GM08714 (cell line): ENCODE results near the gene MOB3A.
"Not testable (repeated sequence)": the region's sequence is repeated elsewhere in the genome, so short reads cannot be mapped to it uniquely, and the experiment has no call there.

ENCODE experiments used
- H3K4me3 ChIP-seq: fragments of 200-500 bp; sonication (Bioruptor generic); 2 replicates; pipeline ENCODE4 v1.5.1; 2014; ENCODE audit warnings: mild to moderate bottlenecking, low read length, inconsistent platforms
- ZNF274 ChIP-seq: IDR thresholded peaks from 2 replicates; pipeline ENCODE4 v1.6.1; 2012; ENCODE audit warnings: mild to moderate bottlenecking, low read depth, low read length

MOB3A gene

GRCh38 chr19:2129892-2130770, 34.0 kb upstream of the MOB3A start:
- TF ChIP-seq ZNF274 = no peak
- no peak overlapping the region for H3K4me3 ChIP-seq

GRCh38 chr19:2129486-2129885, 33.4 kb upstream of the MOB3A start:
- H3K4me3 ChIP-seq = no peak overlapping the region
- no peak for TF ChIP-seq ZNF274

- TF ChIP-seq ZNF274 = no peak
- no peak overlapping the region for H3K4me3 ChIP-seq
Observed at GRCh38 chr19:2129022-2129421, 32.9 kb upstream of the MOB3A start.

GRCh38 chr19:2128252-2128651, 32.1 kb upstream of the MOB3A start:
- H3K4me3 ChIP-seq = not testable (repeated sequence)

- no peak overlapping the region for H3K4me3 ChIP-seq
- TF ChIP-seq ZNF274 = no peak
Observed at GRCh38 chr19:2127758-2128157, 31.6 kb upstream of the MOB3A start.

- TF ChIP-seq ZNF274 = no peak
- H3K4me3 ChIP-seq = no peak overlapping the region
Observed at GRCh38 chr19:2126879-2127518, 30.9 kb upstream of the MOB3A start.

- no peak for TF ChIP-seq ZNF274
- H3K4me3 ChIP-seq = no peak overlapping the region
Observed at GRCh38 chr19:2123682-2124387, 27.7 kb upstream of the MOB3A start.

- TF ChIP-seq ZNF274 = no peak
Observed at GRCh38 chr19:2122982-2123381, 26.9 kb upstream of the MOB3A start.

GRCh38 chr19:2122251-2122650, 26.1 kb upstream of the MOB3A start:
- no peak overlapping the region for H3K4me3 ChIP-seq
- no peak for TF ChIP-seq ZNF274

More at GRCh38 chr19:2122982-2123381, 26.9 kb upstream of the MOB3A start:
- H3K4me3 ChIP-seq = no peak overlapping the region

- TF ChIP-seq ZNF274 = no peak
- no peak overlapping the region for H3K4me3 ChIP-seq
Observed at GRCh38 chr19:2121416-2122051, 25.4 kb upstream of the MOB3A start.

- no peak for TF ChIP-seq ZNF274
- no peak overlapping the region for H3K4me3 ChIP-seq
Observed at GRCh38 chr19:2120821-2121220, 24.7 kb upstream of the MOB3A start.

GRCh38 chr19:2119921-2120785, 24.0 kb upstream of the MOB3A start:
- H3K4me3 ChIP-seq = no peak overlapping the region
- no peak for TF ChIP-seq ZNF274

- no peak for TF ChIP-seq ZNF274
- no peak overlapping the region for H3K4me3 ChIP-seq
Observed at GRCh38 chr19:2118438-2118837, 22.3 kb upstream of the MOB3A start.
